Activated T-cell treated with anti-CD3 and anti-CD28 coated beads, Interleukin-2, amount 50 U/mL, for 1 hour (primary cell): ENCODE data around the gene KCNG3.

Experiments
- DNase-seq: peaks from one replicate; pipeline ENCODE4 v3.0.0-alpha.2; 2020

Gene KCNG3

GRCh38 chr2:42486145-42486906, 7.5 kb downstream of the KCNG3 start:
- DNase-seq = no peak

- no peak for DNase-seq
Measured at GRCh38 chr2:42480402-42480801, 13.4 kb downstream of the KCNG3 start.

GRCh38 chr2:42474765-42475454, 18.9 kb downstream of the KCNG3 start:
- DNase-seq = no peak

DNA sequence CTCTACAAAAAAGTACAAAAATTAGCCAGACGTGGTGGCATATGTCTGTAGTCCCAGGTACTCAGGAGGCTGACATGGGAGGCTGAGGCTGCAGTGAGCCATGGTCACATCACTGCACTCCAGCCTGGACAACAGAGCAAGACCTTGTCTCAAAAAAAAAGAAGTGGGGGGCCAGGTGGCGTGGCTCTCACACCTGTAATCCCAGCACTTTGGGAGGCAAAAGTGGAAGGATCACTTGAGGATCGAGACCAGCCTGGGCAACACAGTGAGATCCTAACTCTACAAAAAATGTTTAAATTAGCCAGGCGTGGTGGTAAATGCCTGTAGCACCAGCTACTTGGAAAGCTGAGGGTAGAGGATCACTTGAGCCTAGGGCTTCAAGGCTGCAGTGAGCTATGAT, 23.1 kb downstream of the KCNG3 start:
- no peak for DNase-seq

DNA sequence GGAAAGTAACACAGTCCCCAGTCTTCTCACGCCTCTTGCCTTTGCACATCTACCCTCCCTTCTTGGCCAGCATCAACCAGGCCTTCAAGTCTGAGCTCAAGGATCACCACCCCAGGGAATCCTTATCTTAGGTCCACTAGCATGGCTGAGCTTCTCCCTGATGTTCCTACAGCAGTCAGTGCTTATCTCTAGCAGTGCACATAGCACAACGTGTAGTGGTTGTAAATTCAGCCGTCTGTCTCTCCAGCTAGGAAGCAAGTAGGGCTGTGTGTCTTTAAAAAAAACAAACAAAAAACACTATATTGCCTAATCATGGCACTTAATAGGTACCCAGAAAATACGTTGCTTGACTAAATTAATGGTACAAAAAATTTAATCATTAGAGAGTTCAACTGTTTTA, 29.2 kb downstream of the KCNG3 start:
- no peak for DNase-seq

DNA sequence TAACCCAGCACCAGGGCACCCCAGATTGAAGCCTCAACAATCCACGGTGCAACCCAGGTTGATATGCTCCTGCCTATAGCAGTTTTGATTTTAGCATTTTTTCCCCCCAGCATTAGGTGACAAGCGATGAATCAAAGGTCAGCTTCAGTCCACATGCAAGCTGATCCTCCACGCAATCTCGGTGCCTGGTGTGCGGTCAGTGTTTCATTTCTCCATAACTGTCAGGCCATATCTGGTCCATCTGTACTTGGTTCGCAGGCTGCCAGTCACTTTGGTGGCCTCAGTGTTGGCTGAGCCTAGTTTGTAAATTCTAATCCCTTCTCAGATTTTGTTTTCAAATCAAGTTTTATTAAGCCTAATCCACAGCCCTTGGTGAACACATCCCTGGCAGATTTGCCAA, 30.2 kb downstream of the KCNG3 start:
- no peak for DNase-seq

DNA sequence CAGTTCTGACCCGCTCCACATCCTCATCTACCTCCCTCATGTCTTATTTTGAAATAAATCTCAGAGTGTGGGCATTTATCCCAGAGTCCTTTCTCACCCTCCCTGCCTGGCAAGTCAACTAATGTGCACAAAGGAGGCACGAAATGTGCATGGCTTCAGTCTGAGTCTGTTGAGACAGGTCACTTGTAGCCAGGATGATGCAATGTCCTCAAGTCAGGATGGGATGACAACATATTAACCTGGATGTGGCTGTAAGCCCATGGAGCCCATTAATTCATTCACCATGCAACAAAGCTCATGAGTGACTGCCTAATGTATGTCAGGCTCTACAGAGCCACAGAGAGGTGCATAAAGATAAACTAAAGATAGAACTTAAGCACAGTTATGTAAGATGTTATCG, 34.5 kb downstream of the KCNG3 start:
- DNase-seq = no peak

- no peak for DNase-seq
Measured at GRCh38 chr2:42458396-42458795, 35.4 kb downstream of the KCNG3 start.

GRCh38 chr2:42457011-42457410, 36.8 kb downstream of the KCNG3 start:
- no peak for DNase-seq

- DNase-seq = no peak
Measured at GRCh38 chr2:42456126-42456839, 37.5 kb downstream of the KCNG3 start.

DNA sequence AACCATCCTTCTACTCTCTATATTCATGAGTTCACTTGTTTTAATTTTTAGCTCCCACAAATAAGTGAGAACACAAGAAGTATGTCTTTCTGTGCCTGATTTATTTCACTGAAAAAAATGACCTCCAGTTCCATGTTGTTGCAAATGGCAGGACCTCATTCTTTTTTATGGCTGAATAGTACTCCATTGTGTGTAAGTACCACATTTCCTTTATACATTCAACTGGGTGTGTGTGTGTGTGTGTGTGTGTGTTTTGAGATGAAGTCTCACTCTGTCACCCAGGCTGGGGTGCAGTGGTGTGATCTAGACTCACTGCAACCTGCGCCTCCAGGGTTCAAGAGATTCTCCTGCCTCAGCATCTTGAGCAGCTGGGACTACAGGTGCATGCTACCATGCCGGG, 41.2 kb downstream of the KCNG3 start:
- DNase-seq = no peak

- no peak for DNase-seq
Measured at GRCh38 chr2:42450136-42450535, 43.6 kb downstream of the KCNG3 start.

DNA sequence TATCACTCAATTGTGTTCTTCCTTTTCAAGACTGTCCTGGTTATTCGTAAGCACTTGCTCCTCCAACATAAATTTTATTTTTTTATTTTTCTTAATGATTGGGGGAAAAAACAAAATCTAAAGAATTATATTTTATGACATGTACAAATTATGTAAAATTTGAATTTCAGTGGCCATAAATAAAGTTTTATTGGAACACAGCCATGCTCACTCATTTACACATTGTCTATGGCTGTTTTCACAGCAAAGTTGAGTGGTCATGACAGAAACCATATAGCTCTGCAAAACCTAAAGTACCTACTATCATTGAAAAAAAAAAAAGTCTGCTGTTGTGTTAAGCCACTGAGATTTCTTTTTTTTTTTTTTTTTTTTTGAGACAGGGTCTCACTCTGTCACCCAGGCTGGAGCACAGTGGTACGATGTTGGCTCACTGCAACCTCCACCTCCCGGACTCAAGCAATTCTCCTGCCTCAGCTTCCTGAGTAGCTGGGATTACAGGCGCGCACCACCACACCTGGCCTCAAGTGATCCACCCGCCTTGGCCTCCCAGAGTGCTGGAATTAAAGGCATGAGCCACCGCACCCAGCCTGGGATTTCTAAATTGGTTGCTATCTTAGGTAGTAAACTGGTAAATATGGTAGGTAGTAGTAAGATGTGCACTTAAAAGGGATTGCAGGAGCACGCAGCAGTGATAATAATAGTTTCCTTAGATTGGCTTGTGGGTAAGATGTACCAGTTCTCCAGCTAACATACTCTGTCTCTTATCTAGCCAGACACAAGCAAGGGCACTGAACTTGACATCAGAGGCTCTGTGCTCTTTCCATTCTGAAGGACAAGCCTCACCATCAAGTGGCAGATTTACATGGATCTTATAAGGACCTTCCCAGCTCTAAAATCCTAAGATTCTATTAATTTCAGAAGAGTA, 44.4 kb downstream of the KCNG3 start:
- DNase-seq = no peak

DNA sequence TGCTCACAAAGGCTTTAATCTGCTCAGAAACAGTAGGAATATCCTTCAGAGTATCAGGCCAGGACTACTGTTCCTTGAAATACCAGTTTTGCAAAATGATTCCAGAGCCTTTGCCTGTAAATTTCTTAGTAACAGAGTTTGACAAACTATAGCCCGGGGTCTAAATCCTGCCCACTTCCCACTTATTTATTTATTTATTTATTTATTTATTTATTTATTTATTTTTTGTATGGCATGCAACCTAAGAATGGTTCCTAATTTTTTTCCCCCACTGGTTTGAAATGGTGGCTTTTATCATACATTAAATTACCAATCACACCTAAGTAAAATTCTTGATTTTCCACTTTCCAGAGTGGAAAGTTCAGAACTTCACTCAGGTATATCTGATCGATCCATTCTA, 45.6 kb downstream of the KCNG3 start:
- no peak for DNase-seq

DNA sequence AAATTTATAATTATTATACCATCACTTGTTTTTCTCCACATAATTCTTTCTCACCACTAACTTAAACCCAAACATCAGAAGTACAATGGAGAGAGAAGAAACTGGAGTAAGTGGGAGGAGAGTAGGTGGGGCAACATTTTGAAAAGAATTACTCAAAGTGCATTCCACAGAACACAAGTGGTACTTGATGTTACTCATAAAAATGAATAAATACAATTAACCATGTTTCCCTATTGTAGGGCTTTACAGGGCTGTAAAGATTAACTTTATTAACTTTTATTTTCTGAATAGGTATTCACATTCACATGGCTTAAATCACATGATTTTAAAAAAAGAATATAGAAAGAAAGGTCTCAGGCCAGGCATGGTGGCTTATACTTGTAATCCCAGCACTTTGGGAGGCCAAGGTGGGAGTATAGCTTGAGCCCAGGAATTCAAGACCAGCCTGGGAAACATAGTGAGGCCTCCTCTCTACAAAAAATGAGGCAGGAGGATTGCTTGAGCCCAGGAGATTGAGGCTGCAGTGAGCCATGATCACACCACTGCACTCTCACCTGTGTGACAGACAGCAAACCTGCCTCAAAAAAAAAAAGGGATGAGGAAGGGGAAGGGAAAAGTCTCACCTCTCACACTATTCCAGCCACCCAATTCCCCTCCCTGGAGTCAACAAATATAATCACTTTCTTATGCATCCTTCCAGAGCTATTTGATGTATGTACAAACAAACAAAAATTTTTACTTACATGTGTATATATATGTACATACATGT, 47.1 kb downstream of the KCNG3 start:
- no peak for DNase-seq

DNA sequence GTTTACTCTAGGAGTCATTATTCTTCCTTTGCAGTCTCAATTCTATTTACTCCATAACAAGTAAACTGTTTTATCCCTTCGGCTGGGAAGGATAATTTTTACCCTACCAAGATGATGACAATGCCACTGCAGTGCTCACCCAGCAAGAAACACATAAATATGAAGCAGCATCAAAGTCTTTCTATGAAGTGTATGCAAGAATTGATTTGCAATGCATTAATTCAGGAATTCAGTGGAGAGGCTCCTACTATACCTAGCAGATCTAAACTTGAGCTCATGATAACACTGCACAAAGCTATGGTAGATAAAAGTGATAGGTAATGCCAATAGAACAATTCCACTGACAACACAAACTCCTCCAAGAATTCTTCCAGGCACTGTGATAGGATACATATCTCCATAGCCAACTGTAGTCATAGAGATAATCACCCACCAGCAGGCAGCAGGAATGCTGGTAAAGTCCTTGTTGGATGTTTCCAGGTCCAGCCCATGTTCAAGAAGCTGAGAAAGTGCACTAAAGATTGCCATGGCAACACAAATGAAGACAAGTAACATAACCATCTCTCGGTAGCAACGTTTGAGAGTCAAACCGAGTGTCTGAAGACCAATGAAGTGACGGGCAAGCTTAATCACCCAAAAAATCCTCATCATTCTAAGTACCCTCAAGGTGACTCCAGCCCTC, 49.9 kb downstream of the KCNG3 start:
- DNase-seq = no peak

GRCh38 chr2:42442774-42443173, 51.0 kb downstream of the KCNG3 start:
- DNase-seq = no peak

DNA sequence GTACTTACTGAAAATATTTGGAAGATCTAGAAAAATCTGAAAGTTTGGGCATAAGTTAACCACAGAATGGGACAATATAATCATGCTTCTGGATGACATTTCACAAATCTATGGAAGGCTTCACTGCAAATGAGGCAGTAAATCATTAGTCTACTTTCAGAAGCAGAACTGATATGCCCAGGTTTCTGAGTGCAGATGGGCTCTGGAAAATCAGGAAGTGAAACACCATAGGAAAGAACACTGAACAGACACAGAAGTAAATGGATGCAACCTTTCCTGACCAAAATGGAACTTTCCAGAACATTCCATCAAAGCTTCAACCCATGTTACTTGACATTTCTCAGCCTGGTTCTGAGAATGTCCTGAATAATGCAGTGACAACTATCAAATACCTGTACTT, 55.1 kb downstream of the KCNG3 start:
- no peak for DNase-seq

DNA sequence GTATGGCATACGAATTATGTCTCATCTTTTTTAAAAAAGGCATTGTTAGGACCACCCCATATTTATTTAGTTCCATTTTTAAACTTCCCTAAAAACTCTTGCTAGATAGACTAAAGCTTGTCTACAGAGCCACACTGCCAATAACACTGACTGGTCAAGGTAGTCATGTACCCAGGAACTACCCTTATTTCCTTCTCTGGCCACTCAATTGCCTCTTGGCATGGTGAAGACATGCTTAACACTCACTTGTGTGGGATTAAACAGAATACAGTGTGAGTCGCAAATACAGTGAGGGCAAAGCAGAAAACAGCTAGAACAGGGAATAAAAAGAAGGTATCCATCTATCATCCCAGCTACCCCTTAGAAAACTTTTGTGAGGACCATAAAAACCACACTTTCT, 57.4 kb downstream of the KCNG3 start:
- no peak for DNase-seq

DNA sequence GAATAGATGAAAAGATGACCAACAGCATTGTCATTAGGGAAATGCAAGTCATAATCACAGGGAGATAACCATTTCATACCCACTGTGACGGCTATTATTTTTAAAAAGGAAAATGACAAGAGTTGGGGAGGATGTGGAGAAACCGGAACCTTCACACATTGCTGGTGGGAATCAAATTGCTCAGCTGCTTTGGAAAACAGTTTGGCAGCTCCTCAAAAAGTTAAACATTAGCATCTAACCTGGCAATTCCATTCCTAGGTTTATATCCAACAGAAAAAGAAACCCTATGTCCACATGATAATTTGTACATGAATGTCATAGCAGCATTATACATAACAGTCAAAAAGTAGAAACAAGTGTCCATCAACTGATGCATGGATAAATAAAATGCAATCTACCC, 58.2 kb downstream of the KCNG3 start:
- DNase-seq = no peak

DNA sequence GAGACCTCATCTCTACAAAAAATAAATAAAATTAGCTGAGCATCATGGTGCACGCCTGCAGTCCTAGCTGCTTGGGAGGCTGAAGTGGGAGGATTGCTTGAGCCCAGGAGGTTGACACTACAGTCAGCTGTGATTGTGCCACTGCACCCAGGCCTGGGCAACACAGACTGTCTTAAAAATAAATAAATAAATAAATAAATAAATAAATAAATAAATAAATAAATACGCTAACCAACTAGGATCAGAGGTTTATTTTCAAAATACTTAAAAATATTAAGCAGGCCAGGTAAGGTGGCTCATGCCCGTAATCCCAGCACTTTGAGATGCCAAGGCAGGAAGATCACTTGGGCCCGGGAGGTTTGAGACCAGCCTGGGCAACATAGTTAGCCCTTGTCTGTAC, 63.6 kb downstream of the KCNG3 start:
- no peak for DNase-seq

DNA sequence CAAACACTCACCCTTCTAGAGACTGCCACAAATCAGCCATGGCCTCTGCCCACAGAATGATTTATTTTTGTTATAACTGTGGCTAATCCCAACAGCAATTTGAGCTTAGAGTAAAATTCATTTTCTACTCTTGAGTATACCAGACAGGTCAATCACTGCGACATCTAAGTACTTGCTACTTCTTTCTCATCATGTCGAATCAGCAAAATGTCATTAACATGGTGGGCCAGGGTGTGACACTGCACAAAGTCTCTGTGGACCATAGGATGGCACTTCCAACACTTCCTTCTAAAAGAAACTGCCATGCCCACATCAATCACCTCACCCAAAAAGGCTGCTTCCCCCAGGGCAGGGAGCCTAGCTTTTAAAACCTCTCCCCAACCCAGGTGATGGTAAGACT, 64.4 kb downstream of the KCNG3 start:
- no peak for DNase-seq
